ENCODE data around the gene ART3.

DNA sequence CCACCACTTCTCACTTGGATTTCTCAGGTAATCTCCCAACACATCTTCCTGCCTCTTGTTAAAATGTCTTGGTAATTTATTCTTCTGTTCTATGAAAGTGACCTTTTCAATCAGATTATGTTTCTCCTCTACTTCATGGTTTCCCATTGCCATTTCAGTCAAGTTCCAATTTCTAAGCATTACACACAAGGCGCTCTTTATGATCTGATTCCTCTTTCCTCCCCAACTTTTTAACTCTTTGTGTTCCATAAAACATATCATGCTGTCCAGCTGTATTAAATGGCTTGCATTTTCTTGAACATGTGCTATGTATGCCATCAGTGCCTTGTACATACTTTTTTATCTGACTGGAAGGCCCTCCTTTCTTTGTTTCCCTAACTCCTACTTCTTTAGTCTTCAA is 13.1 kb upstream of the ART3 start:
- TF ChIP-seq, protein P1, sequence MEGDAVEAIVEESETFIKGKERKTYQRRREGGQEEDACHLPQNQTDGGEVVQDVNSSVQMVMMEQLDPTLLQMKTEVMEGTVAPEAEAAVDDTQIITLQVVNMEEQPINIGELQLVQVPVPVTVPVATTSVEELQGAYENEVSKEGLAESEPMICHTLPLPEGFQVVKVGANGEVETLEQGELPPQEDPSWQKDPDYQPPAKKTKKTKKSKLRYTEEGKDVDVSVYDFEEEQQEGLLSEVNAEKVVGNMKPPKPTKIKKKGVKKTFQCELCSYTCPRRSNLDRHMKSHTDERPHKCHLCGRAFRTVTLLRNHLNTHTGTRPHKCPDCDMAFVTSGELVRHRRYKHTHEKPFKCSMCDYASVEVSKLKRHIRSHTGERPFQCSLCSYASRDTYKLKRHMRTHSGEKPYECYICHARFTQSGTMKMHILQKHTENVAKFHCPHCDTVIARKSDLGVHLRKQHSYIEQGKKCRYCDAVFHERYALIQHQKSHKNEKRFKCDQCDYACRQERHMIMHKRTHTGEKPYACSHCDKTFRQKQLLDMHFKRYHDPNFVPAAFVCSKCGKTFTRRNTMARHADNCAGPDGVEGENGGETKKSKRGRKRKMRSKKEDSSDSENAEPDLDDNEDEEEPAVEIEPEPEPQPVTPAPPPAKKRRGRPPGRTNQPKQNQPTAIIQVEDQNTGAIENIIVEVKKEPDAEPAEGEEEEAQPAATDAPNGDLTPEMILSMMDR (IDR thresholded peaks at IDR 0.05), result no peak
- TF ChIP-seq EZH2 (IDR thresholded peaks at IDR 0.05; ENCODE audit: borderline replicate concordance, insufficient read depth, low read depth, low read length, poor library complexity, severe bottlenecking), result no peak
